ENCODE data around the gene UGT2B17.

DNA sequence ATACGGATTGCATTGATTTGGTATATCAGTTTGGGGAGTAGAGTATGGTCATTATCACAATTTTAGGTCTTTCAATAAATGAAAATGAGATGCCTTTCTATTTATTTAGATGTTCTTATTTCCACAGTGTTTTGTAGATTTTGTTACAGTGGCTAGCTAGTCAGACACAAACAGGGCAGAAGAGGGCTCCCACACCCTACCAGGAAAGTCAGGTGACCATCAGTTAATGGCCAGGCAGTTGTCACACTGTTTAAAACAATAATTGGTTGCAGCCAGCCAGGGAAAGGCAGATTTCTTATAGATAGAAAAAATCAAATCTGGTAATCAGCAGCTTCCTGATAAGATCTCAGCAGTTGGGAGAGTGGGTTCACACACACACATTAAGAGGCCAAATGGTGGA lies 57.2 kb downstream of the UGT2B17 start:
- TF ChIP-seq, protein P1, sequence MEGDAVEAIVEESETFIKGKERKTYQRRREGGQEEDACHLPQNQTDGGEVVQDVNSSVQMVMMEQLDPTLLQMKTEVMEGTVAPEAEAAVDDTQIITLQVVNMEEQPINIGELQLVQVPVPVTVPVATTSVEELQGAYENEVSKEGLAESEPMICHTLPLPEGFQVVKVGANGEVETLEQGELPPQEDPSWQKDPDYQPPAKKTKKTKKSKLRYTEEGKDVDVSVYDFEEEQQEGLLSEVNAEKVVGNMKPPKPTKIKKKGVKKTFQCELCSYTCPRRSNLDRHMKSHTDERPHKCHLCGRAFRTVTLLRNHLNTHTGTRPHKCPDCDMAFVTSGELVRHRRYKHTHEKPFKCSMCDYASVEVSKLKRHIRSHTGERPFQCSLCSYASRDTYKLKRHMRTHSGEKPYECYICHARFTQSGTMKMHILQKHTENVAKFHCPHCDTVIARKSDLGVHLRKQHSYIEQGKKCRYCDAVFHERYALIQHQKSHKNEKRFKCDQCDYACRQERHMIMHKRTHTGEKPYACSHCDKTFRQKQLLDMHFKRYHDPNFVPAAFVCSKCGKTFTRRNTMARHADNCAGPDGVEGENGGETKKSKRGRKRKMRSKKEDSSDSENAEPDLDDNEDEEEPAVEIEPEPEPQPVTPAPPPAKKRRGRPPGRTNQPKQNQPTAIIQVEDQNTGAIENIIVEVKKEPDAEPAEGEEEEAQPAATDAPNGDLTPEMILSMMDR (IDR thresholded peaks at IDR 0.05): no peak
- TF ChIP-seq POLR2A (IDR thresholded peaks at IDR 0.05): no peak
